Measurements from ENCODE around the gene PACSIN1.

PACSIN1 gene

DNA sequence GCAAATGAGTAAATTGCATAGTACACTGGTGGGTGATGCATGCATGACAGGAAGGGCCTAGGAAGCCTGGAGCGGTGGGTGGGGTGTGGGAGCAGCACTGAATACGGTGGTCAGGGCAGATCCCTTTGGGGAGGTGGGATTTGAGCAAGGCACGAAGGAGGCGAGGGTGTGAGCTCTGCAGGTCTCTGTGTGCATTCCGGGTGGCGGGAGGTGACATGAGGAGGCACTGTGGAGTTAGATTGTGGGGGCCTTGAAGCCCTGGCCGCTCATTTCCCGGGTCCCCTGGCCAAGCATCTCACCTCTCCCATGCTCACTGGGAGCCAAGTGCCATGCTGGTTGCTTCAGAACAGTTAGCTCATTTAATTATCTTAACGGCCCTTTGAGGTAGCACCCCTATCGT is 96.5 kb downstream of the PACSIN1 start:
- DNase-seq (ENCODE audit: low read depth), result no peak

GRCh38 chr6:34562861-34563512 is 97.1 kb downstream of the PACSIN1 start:
- no peak for DNase-seq (ENCODE audit: low read depth)

GRCh38 chr6:34563513-34563870 is 97.6 kb downstream of the PACSIN1 start:
- DNase-seq (ENCODE audit: low read depth), result no peak

DNA sequence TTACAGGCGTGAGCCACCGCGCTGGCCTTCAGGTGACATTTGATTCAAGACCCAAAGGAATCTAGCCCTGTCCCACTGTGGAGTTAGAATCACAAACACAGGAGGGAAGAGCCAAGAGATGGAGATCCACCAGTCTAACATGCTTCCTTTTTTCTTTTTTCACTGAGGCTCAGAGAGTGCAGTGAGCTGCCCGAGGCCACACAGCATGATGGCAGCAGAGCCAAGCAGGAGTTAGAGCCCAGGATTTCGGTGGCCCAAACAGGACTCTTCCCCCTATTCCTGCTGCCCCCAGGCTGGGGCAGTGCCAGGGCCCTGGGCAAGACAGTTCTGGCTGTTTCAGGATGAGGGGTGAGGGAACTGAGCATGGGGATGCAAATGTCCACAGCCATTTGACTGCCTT is 98.3 kb downstream of the PACSIN1 start:
- no peak for DNase-seq (ENCODE audit: low read depth)

DNA sequence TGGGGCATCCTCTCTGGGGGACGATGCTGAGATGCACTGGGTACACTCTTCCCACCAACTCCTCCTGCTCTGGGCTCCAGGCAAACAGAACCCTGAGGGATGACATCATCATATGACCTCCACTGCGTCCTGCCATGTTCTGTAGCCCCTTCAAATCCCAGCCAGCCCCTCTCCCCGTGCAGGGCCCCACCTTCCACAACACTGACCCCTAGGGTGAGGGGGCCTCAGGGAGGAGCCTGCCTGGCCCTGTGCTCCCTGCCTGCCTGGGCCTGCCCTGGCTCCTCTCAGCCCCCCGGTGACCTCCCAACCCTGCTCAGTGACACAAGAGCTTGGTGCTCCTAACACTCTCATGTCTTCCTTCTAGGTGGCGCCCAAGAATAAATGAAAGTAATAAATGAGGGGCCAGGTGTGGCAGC is 99.9 kb downstream of the PACSIN1 start:
- DNase-seq (ENCODE audit: low read depth), result no peak

- no peak for DNase-seq (ENCODE audit: low read depth)
Observed at GRCh38 chr6:34566830-34567546, 101.1 kb downstream of the PACSIN1 start.

GRCh38 chr6:34568341-34569201 is 102.7 kb downstream of the PACSIN1 start:
- no peak for DNase-seq (ENCODE audit: low read depth)

DNA sequence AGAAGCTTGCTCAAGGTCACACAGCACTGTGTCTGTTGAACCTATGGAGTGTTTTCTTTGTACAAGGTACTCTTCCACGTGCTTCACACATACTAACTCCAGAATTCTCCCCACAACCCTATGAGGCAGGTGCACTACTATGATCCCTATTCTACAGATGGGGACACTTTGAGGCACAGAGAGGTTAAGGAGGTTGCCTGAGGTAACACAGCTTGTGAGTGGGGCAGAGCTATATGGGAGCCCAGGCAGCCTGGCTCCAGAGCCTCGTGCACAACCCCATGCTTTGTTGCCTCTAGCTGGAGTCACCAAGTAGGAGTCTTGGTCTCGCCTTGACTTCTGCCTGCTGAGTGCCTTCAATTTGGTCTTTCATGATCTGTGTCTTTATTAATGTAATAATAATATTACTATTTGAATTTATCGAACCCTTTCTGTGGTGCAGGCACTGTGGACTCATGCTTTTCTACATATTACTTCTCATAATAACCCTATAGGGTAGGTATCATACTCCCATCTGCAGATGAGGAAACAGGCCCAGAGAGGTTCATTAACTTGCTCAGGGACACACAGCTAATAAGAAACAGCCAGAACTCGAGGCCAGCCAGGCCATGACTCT is 103.6 kb downstream of the PACSIN1 start:
- DNase-seq (ENCODE audit: low read depth), result no peak

DNA sequence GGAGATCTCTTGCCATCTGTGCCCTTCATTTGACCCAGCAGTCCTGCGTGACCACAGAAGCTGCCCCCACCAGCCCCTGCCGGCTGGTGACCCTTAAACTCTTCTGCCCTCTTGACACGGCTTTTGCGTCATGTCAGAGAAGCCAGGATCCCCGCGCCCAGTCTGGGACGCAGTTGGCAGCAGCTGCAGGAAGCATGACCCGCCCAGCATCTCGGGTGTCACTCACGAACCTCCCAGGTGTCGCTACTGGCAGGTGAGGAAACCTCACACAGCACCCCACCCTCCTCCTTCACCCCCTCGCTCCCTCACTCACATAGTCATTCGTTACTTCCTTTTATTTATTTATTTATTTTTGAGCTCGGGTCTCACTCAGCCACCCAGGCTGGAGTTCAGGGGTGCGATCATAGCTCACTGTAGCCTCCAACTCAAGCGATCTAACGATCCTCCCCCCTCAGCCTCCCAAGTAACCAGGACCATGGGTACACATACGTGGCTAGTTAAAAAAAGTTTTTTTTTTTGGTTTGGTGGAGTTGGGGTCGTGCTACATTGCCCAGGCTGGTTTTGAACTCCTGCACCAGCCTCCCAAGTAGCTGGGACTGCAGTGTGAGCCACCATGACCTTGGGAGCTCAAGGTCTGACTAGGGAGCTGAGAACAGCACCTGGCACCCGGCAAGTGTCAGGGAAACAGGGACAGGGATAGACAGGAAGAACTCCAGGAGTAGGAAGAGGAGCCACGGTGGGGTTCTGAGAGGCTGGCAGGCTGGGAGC is 104.4 kb downstream of the PACSIN1 start:
- no peak for DNase-seq (ENCODE audit: low read depth)

- no peak for DNase-seq (ENCODE audit: low read depth)
Observed at GRCh38 chr6:34571388-34571787, 105.5 kb downstream of the PACSIN1 start.

- no peak for DNase-seq (ENCODE audit: low read depth)
Observed at GRCh38 chr6:34572021-34572420, 106.1 kb downstream of the PACSIN1 start.

GRCh38 chr6:34572585-34572984 is 106.7 kb downstream of the PACSIN1 start:
- no peak for DNase-seq (ENCODE audit: low read depth)

DNA sequence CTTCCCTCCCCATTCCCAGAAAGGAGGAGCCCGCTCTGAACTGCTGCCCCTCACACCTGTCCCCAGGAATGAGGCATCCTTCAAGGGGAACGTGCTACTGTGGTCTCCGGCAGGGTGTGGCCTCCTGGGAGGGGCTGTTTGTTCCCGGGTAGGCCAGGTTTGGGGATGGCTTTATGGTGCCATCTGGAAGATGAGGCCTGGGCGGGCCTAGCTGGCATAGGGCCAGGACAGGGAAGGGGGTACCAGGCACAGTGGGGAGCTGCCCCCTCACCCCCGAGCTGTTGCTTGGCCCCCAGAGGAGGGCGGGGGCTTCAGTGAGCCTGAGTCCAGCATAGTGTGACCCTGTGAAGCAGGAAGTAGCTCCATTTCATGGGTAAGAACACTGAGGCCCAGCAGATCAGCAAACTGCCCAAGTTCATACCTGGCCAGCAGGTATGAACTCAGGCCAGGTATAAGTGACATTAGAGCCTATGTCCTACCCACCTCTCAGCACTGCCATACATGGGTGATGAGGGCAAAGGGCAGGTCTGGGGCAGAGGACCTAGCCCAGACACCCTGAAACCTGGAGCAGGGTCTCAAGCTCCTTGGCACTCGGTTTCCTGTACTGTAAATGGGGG is 107.8 kb downstream of the PACSIN1 start:
- DNase-seq (ENCODE audit: low read depth), result no peak

GRCh38 chr6:34574647-34575293 is 108.9 kb downstream of the PACSIN1 start:
- no peak for DNase-seq (ENCODE audit: low read depth)

- no peak for DNase-seq (ENCODE audit: low read depth)
Observed at GRCh38 chr6:34575326-34575725, 109.5 kb downstream of the PACSIN1 start.

- DNase-seq (ENCODE audit: low read depth), result no peak
Observed at GRCh38 chr6:34576286-34576955, 110.5 kb downstream of the PACSIN1 start.

DNA sequence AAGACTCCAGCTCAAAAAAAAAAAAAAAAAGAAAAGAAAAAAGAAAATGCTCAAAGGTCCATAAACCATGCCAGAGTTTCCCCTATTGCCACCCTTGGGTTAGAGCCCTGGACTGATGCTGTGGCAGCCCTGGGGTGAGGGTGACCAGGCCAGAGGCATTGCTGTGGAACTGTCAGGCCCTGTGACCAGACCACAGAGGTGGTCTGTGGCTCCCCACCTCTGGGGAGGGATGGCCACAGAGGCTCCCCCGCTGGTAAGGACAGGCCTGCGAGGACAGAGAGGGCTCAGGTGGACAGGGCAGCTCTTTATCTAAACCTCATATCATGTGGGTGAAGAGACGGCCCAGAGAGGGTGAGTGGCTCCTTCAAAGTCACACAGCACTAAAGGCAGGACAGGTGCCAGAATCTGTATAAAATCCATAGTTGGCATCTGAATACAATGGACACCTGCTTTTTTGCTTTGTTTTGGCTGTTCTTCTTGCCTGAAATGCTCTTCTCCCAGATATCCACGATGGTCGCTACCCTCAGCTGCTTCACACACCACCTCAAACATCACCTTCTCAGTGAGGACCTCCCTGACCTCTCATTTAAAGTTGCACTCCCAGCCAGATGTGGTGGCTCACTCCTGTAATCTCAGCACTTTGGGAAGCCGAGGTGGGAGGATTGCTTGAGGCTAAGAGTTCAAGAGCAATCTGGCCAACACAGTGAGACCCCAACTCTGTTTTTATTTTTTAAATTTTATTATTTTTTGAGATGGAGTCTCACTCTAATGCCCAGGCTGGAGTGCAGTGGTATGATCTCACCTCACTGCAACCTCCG is 112.8 kb downstream of the PACSIN1 start:
- no peak for DNase-seq (ENCODE audit: low read depth)

GRCh38 chr6:34580707-34581560 is 115.1 kb downstream of the PACSIN1 start:
- no peak for DNase-seq (ENCODE audit: low read depth)

Data from activated T-helper 1 cell treated with Interleukin-2 at 50 U/mL for 16 hours (primary cell).